Vagina (tissue), 2 donors: ENCODE measurements around the gene PKP4.

Experiments
- POLR2A ChIP-seq, 2 donors: fragments of 450-650 bp; IDR thresholded peaks; one replicate each; pipeline ENCODE4 v1.6.1; 2017; ENCODE audit warnings: antibody characterized with exemption in 2 of 2, mild to moderate bottlenecking in 2 of 2, moderate library complexity in 2 of 2
- POLR2AphosphoS5 ChIP-seq, 2 donors: sonication (generic); formaldehyde crosslinking; IDR thresholded peaks; one replicate each; pipeline ENCODE4 v1.9.0; 2017; ENCODE audit warnings: antibody characterized with exemption in 2 of 2, mild to moderate bottlenecking in 2 of 2, low read depth in 1 of 2; ENCODE audit not compliant: insufficient read depth in 1 of 2
- TF ChIP-seq, protein P1 (sequence below), 3 experiments: fragments of 450-650 bp in 2 of 3; fragments of 200-600 bp in 1 of 3; sonication (generic) in 1 of 3; IDR thresholded peaks; one replicate each; pipeline ENCODE4 v1.5.1; 2017 to 2019; ENCODE audit warnings: antibody characterized with exemption in 3 of 3, mild to moderate bottlenecking in 2 of 3, moderate library complexity in 2 of 3

DNA sequence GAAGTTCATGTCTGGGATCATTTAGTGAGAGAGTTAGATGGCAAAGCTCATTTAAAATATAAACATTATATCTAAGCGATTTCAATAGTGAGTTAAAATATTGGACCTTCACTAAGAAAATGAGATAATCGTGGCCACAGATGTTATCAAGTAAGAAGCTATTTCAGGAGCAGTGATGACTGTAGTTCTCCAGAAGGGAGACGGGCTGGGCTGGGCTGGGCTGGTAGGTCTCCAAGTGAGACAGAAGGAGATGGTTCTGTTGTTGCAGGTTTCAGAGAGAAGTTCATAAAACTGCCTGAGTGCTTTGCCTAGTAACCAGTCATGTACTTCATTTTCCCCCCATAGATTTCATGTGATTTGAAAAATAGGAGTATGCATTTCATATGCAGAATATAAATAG is 208.2 kb downstream of the PKP4 start:
- TF ChIP-seq, protein P1, sequence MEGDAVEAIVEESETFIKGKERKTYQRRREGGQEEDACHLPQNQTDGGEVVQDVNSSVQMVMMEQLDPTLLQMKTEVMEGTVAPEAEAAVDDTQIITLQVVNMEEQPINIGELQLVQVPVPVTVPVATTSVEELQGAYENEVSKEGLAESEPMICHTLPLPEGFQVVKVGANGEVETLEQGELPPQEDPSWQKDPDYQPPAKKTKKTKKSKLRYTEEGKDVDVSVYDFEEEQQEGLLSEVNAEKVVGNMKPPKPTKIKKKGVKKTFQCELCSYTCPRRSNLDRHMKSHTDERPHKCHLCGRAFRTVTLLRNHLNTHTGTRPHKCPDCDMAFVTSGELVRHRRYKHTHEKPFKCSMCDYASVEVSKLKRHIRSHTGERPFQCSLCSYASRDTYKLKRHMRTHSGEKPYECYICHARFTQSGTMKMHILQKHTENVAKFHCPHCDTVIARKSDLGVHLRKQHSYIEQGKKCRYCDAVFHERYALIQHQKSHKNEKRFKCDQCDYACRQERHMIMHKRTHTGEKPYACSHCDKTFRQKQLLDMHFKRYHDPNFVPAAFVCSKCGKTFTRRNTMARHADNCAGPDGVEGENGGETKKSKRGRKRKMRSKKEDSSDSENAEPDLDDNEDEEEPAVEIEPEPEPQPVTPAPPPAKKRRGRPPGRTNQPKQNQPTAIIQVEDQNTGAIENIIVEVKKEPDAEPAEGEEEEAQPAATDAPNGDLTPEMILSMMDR (IDR thresholded peaks at IDR 0.05), result no peak
- TF ChIP-seq POLR2A (IDR thresholded peaks at IDR 0.05) (no peak), POLR2AphosphoS5 (IDR thresholded peaks at IDR 0.05; ENCODE audit: insufficient read depth in 1 of 2, low read depth in 1 of 2) (no peak)
